HG03342 (cell line): ENCODE results near the gene CD300LF.

Experiments
- ATAC-seq: cut with Tn5 transposase; IDR thresholded peaks from one replicate; pipeline ENCODE4 v1.9.1; 2021; ENCODE audit warnings: mild to moderate bottlenecking, moderate library complexity; ENCODE audit not compliant: unreplicated experiment

CD300LF gene

GRCh38 chr17:74645010-74645409 lies 67.7 kb downstream of the CD300LF start:
- no peak for ATAC-seq

GRCh38 chr17:74644419-74644818 lies 68.3 kb downstream of the CD300LF start:
- no peak for ATAC-seq
